ENCODE results near the gene ENDOU. TPM values are rescaled to one million over a fixed set of nuclear protein-coding genes. Genes with fewer than 3 reads are reported as not detected.

The ENDOU gene
- polyA plus RNA-seq, 3 donors, result 0.17 to 0.40 TPM; not detected in 1

GRCh38 chr12:47747126-47747525 lies 21.8 kb upstream of the ENDOU start:
- H3K27me3 ChIP-seq (ENCODE audit: control insufficient read depth in 2 of 2, insufficient read depth in 2 of 2, low read length in 2 of 2), result no peaks in the 10 kb centered on the region
- no peaks in the 10 kb centered on the region for H3K36me3 ChIP-seq (replicated peaks in 1 of 2; ENCODE audit: control insufficient read depth in 1 of 2, insufficient read depth in 2 of 2, low read length in 2 of 2)
- no peak overlapping the region for H3K4me3 Mint-ChIP-seq
- no peak overlapping the region for H3K4me2 ChIP-seq (replicated peaks; ENCODE audit: extremely low read depth, low read length, poor library complexity, severe bottlenecking)
- peaks cover 24% of the 10 kb centered on the region for H3K4me1 Mint-ChIP-seq
- no peaks in the 10 kb centered on the region for H3K79me2 ChIP-seq (ENCODE audit: insufficient read depth, low read length)
- no peak overlapping the region for H3K9ac ChIP-seq (ENCODE audit: insufficient read depth, low read length, poor library complexity, severe bottlenecking)
- H3K9me3 Mint-ChIP-seq, result peaks cover 0 to 1% (median 0%) of the 10 kb centered on the region in 7 donors
- no peak overlapping the region for H3K27ac ChIP-seq (ENCODE audit: low read depth in 1 of 2, low read length in 2 of 2)
- H3K27me3 Mint-ChIP-seq (ENCODE audit: low read depth in 3 of 3), result peaks cover 14 to 30% (median 18%) of the 10 kb centered on the region in 3 donors
- H2AFZ ChIP-seq (ENCODE audit: insufficient read depth, low read depth, low read length, poor library complexity, severe bottlenecking), result no peak overlapping the region
- no peak for TF ChIP-seq CTCF (IDR thresholded peaks at IDR 0.05)
- H3K4me1 ChIP-seq (ENCODE audit: control insufficient read depth in 1 of 2, insufficient read depth in 2 of 2, low read length in 2 of 2), result peaks cover 8 to 11% of the 10 kb centered on the region in 2 donors
- intact Hi-C loops (cut with micrococcal nuclease), result no loop called here
- H3K9me3 ChIP-seq (replicated peaks in 1 of 2; ENCODE audit: control insufficient read depth in 1 of 2, insufficient read depth in 1 of 2, low read length in 2 of 2), result no peaks in the 10 kb centered on the region
- H3K27ac Mint-ChIP-seq, result no peak overlapping the region
- DNase-seq, result no peak
- no peak overlapping the region for H3K4me3 ChIP-seq (replicated peaks in 1 of 3; ENCODE audit: low read depth in 2 of 3, low read length in 3 of 3)
- H3K36me3 Mint-ChIP-seq, result no peaks in the 10 kb centered on the region
- no peaks in the 10 kb centered on the region for H4K20me1 ChIP-seq (ENCODE audit: insufficient read depth, low read length)
- 68% methylated on average over 4 of the region's 4 CpGs for WGBS (ENCODE audit: insufficient coverage)

GRCh38 chr12:47746523-47746922 lies 21.2 kb upstream of the ENDOU start:
- no peak overlapping the region for H2AFZ ChIP-seq (ENCODE audit: insufficient read depth, low read depth, low read length, poor library complexity, severe bottlenecking)
- no peak overlapping the region for H3K27ac ChIP-seq (ENCODE audit: low read depth in 1 of 2, low read length in 2 of 2)
- no peaks in the 10 kb centered on the region for H3K9me3 ChIP-seq (replicated peaks in 1 of 2; ENCODE audit: control insufficient read depth in 1 of 2, insufficient read depth in 1 of 2, low read length in 2 of 2)
- no peak overlapping the region for H3K4me3 Mint-ChIP-seq
- TF ChIP-seq CTCF (IDR thresholded peaks at IDR 0.05), result no peak
- H4K20me1 ChIP-seq (ENCODE audit: insufficient read depth, low read length), result no peaks in the 10 kb centered on the region
- peaks cover 13 to 16% of the 10 kb centered on the region in 2 donors for H3K4me1 ChIP-seq (ENCODE audit: control insufficient read depth in 1 of 2, insufficient read depth in 2 of 2, low read length in 2 of 2)
- no peaks in the 10 kb centered on the region for H3K36me3 ChIP-seq (replicated peaks in 1 of 2; ENCODE audit: control insufficient read depth in 1 of 2, insufficient read depth in 2 of 2, low read length in 2 of 2)
- H3K4me1 Mint-ChIP-seq, result peaks cover 30% of the 10 kb centered on the region
- H3K4me2 ChIP-seq (replicated peaks; ENCODE audit: extremely low read depth, low read length, poor library complexity, severe bottlenecking), result no peak overlapping the region
- peaks cover 0 to 1% (median 0%) of the 10 kb centered on the region in 7 donors for H3K9me3 Mint-ChIP-seq
- no peak overlapping the region for H3K9ac ChIP-seq (ENCODE audit: insufficient read depth, low read length, poor library complexity, severe bottlenecking)
- no peak overlapping the region for H3K27ac Mint-ChIP-seq
- no peak for DNase-seq
- peaks cover 14 to 30% (median 18%) of the 10 kb centered on the region in 3 donors for H3K27me3 Mint-ChIP-seq (ENCODE audit: low read depth in 3 of 3)
- intact Hi-C loops (cut with micrococcal nuclease), result no loop called here
- no peaks in the 10 kb centered on the region for H3K36me3 Mint-ChIP-seq
- H3K4me3 ChIP-seq (replicated peaks in 1 of 3; ENCODE audit: low read depth in 2 of 3, low read length in 3 of 3), result no peak overlapping the region
- no peaks in the 10 kb centered on the region for H3K27me3 ChIP-seq (ENCODE audit: control insufficient read depth in 2 of 2, insufficient read depth in 2 of 2, low read length in 2 of 2)
- WGBS (ENCODE audit: insufficient coverage), result 100% methylated on average over 3 of the region's 7 CpGs
- H3K79me2 ChIP-seq (ENCODE audit: insufficient read depth, low read length), result no peaks in the 10 kb centered on the region
